Mesenchymal stem cell (in vitro differentiated cells and primary cell): ENCODE results near the gene ANGPTL2.
A peak's percentile ranks its signal among the peaks of the same experiment; 100 is the strongest.

Experiments used
- DNase-seq: peaks from one replicate; pipeline ENCODE4 v3.0.0-alpha.2; 2013
- H2AFZ ChIP-seq: one replicate; pipeline ENCODE4 v1.6.1; 2013; ENCODE audit warnings: low read depth, mild to moderate bottlenecking, control low read depth, inconsistent platforms, low read length, moderate library complexity
- H2AK5ac ChIP-seq: 2 replicates; pipeline ENCODE4 v1.6.1; 2013; ENCODE audit warnings: low read length, moderate library complexity, mild to moderate bottlenecking, inconsistent platforms; ENCODE audit not compliant: severe bottlenecking
- H2BK120ac ChIP-seq: one replicate; pipeline ENCODE4 v1.6.1; 2013; ENCODE audit warnings: low read depth, mild to moderate bottlenecking, inconsistent platforms, low read length, moderate library complexity
- H2BK12ac ChIP-seq, 2 experiments: one replicate each; pipeline ENCODE4 v1.6.1; 2013; ENCODE audit warnings: inconsistent platforms in 2 of 2, low read length in 2 of 2, mild to moderate bottlenecking in 2 of 2, moderate library complexity in 2 of 2, control low read depth in 1 of 2
- H2BK15ac ChIP-seq: one replicate; pipeline ENCODE4 v1.6.1; 2013; ENCODE audit warnings: mild to moderate bottlenecking, low read depth, inconsistent platforms; ENCODE audit not compliant: poor library complexity, severe bottlenecking
- H2BK5ac ChIP-seq: 2 replicates; pipeline ENCODE4 v1.6.1; 2013; ENCODE audit warnings: low read depth, mild to moderate bottlenecking, low read length, control low read depth, inconsistent platforms; ENCODE audit not compliant: poor library complexity, severe bottlenecking
- H3K14ac ChIP-seq, 2 experiments: one replicate each; pipeline ENCODE4 v1.6.1; 2013; ENCODE audit warnings: inconsistent platforms in 2 of 2, low read length in 2 of 2, control low read depth in 1 of 2, mild to moderate bottlenecking in 1 of 2, moderate library complexity in 1 of 2
- H3K18ac ChIP-seq, 2 experiments: one replicate each; pipeline ENCODE4 v1.6.1; 2013; ENCODE audit warnings: inconsistent platforms in 2 of 2, low read length in 2 of 2, control low read depth in 1 of 2, low read depth in 1 of 2, mild to moderate bottlenecking in 1 of 2
- H3K23ac ChIP-seq, 2 experiments: one replicate each; pipeline ENCODE4 v1.6.1; 2013; ENCODE audit warnings: inconsistent platforms in 2 of 2, low read length in 2 of 2, mild to moderate bottlenecking in 2 of 2, moderate library complexity in 2 of 2, control low read depth in 1 of 2
- H3K27ac ChIP-seq: 2 replicates; pipeline ENCODE4 v1.5.1; 2013; ENCODE audit warnings: mild to moderate bottlenecking, moderate library complexity, low read length, control low read depth, inconsistent platforms; ENCODE audit not compliant: poor library complexity, severe bottlenecking
- H3K27me3 ChIP-seq, 2 experiments: 2 replicates each; pipeline versions ENCODE4 v1.6.1 to v1.7.0; 2013; ENCODE audit warnings: low read length in 2 of 2, mild to moderate bottlenecking in 2 of 2, moderate library complexity in 2 of 2, control low read depth in 1 of 2, inconsistent platforms in 1 of 2; ENCODE audit not compliant: control insufficient read depth in 1 of 2, insufficient read depth in 1 of 2
- H3K36me3 ChIP-seq, 2 experiments: 2 replicates each; pipeline versions ENCODE4 v1.6.1 to v1.7.0; 2013; ENCODE audit warnings: low read length in 2 of 2, control low read depth in 1 of 2, inconsistent platforms in 1 of 2, low read depth in 1 of 2, mild to moderate bottlenecking in 1 of 2; ENCODE audit not compliant: insufficient read depth in 2 of 2, control insufficient read depth in 1 of 2
- H3K4ac ChIP-seq, 2 experiments: one replicate each; pipeline ENCODE4 v1.6.1; 2013; ENCODE audit warnings: inconsistent platforms in 2 of 2, low read length in 2 of 2, mild to moderate bottlenecking in 2 of 2, moderate library complexity in 2 of 2, control low read depth in 1 of 2, low read depth in 1 of 2
- H3K4me1 ChIP-seq: 2 replicates; pipeline ENCODE4 v1.6.1; 2013; ENCODE audit warnings: low read depth, low read length, control low read depth; ENCODE audit not compliant: control insufficient read depth, insufficient read depth
- H3K4me2 ChIP-seq: 2 replicates; pipeline ENCODE4 v1.6.1; 2013; ENCODE audit warnings: low read length, mild to moderate bottlenecking, inconsistent platforms; ENCODE audit not compliant: poor library complexity, severe bottlenecking
- H3K4me3 ChIP-seq, 2 experiments: 2 replicates each; pipeline versions ENCODE4 v1.5.1 to v1.7.0; 2013; ENCODE audit warnings: low read length in 2 of 2, mild to moderate bottlenecking in 2 of 2, control low read depth in 1 of 2, low read depth in 1 of 2; ENCODE audit not compliant: insufficient read depth in 1 of 2
- H3K79me1 ChIP-seq: replicated peaks from 2 replicates; pipeline ENCODE4 v1.6.1; 2013; ENCODE audit warnings: mild to moderate bottlenecking, control low read depth, low read length, inconsistent platforms; ENCODE audit not compliant: poor library complexity, severe bottlenecking
- H3K9ac ChIP-seq: 2 replicates; pipeline ENCODE4 v1.7.0; 2013; ENCODE audit warnings: mild to moderate bottlenecking, low read length, moderate library complexity
- H3K9me3 ChIP-seq: 2 replicates; pipeline ENCODE4 v1.7.0; 2013; ENCODE audit warnings: mild to moderate bottlenecking, low read length; ENCODE audit not compliant: control insufficient read depth
- H4K8ac ChIP-seq: one replicate; pipeline ENCODE4 v1.6.1; 2013; ENCODE audit warnings: inconsistent platforms, mild to moderate bottlenecking, low read length, moderate library complexity
- H4K91ac ChIP-seq: one replicate; pipeline ENCODE4 v1.6.1; 2013; ENCODE audit warnings: mild to moderate bottlenecking, low read length, inconsistent platforms
- WGBS: methylation state at CpG from one replicate; pipeline ENCODE4 v1.1.7; 2013; ENCODE audit warnings: mixed read lengths; 5-methylcytosine and 5-hydroxymethylcytosine counted together

ANGPTL2 gene

GRCh38 chr9:127099664-127100063, 22.8 kb downstream of the ANGPTL2 start:
- H2BK12ac ChIP-seq: no peak overlapping the region
- H2BK120ac ChIP-seq: no peak overlapping the region
- H3K36me3 ChIP-seq: peaks cover 0 to 97% of the 10 kb centered on the region in 2 experiments
- no peak overlapping the region for H3K27ac ChIP-seq
- H2AK5ac ChIP-seq: no peak overlapping the region
- no peak for DNase-seq
- H3K79me1 ChIP-seq: no peaks in the 10 kb centered on the region
- H3K4me1 ChIP-seq: no peaks in the 10 kb centered on the region
- no peak overlapping the region for H3K4me3 ChIP-seq
- no peak overlapping the region for H3K4ac ChIP-seq
- H3K9me3 ChIP-seq: no peaks in the 10 kb centered on the region
- no peak overlapping the region for H4K91ac ChIP-seq
- peaks cover 0 to 25% of the 10 kb centered on the region in 2 experiments for H3K27me3 ChIP-seq
- no peak overlapping the region for H3K23ac ChIP-seq
- no peak overlapping the region for H3K9ac ChIP-seq
- H3K18ac ChIP-seq: no peak overlapping the region
- no peak overlapping the region for H2AFZ ChIP-seq
- no peak overlapping the region for H4K8ac ChIP-seq
- no peak overlapping the region for H3K14ac ChIP-seq
- no peak overlapping the region for H2BK15ac ChIP-seq
- H2BK5ac ChIP-seq: no peak overlapping the region
- H3K4me2 ChIP-seq: no peak overlapping the region
- WGBS: 91% methylated on average over 3 of the region's 3 CpGs

- H3K14ac ChIP-seq: no peak overlapping the region
- H3K4me2 ChIP-seq: no peak overlapping the region
- no peak overlapping the region for H2BK12ac ChIP-seq
- no peak overlapping the region for H3K27ac ChIP-seq
- H3K27me3 ChIP-seq: peaks cover 0 to 31% of the 10 kb centered on the region in 2 experiments
- H2BK15ac ChIP-seq: no peak overlapping the region
- no peak overlapping the region for H3K23ac ChIP-seq
- H3K4me3 ChIP-seq: no peak overlapping the region
- no peaks in the 10 kb centered on the region for H3K79me1 ChIP-seq
- H2AK5ac ChIP-seq: no peak overlapping the region
- peaks cover 0 to 97% of the 10 kb centered on the region in 2 experiments for H3K36me3 ChIP-seq
- 75% methylated on average over 5 of the region's 7 CpGs for WGBS
- peak overlapping the region in 1 of 2 experiments; percentile 50 for H3K18ac ChIP-seq
- H3K4me1 ChIP-seq: no peaks in the 10 kb centered on the region
- H2BK5ac ChIP-seq: no peak overlapping the region
- H2AFZ ChIP-seq: no peak overlapping the region
- DNase-seq: no peak
- no peak overlapping the region for H3K4ac ChIP-seq
- H4K8ac ChIP-seq: no peak overlapping the region
- no peaks in the 10 kb centered on the region for H3K9me3 ChIP-seq
- no peak overlapping the region for H4K91ac ChIP-seq
- H3K9ac ChIP-seq: peak overlapping the region; percentile 60
- H2BK120ac ChIP-seq: no peak overlapping the region
Observed at GRCh38 chr9:127098916-127099553, 23.4 kb downstream of the ANGPTL2 start.

- Histone ChIP-seq H2BK120ac (no peak overlapping the region), H2BK15ac (no peak overlapping the region), H3K18ac (no peak overlapping the region), H2AK5ac (no peak overlapping the region), H3K14ac (no peak overlapping the region), H3K4ac (no peak overlapping the region), H3K4me3 (no peak overlapping the region), H3K79me1 (no peaks in the 10 kb centered on the region), H3K9ac (no peak overlapping the region), H2AFZ (no peak overlapping the region), H3K9me3 (no peaks in the 10 kb centered on the region), H3K27ac (no peak overlapping the region), H3K27me3 (peaks cover 0 to 45% of the 10 kb centered on the region in 2 experiments), H4K91ac (no peak overlapping the region), H2BK5ac (no peak overlapping the region), H3K36me3 (peaks cover 0 to 97% of the 10 kb centered on the region in 2 experiments), H3K4me1 (peaks cover 3% of the 10 kb centered on the region), H4K8ac (no peak overlapping the region), H2BK12ac (no peak overlapping the region), H3K23ac (no peak overlapping the region), H3K4me2 (no peak overlapping the region)
- 83% methylated on average over 4 of the region's 5 CpGs for WGBS
- DNase-seq: no peak
Observed at GRCh38 chr9:127097683-127098082, 24.8 kb downstream of the ANGPTL2 start.

- H2BK12ac ChIP-seq: no peak overlapping the region
- WGBS: 92% methylated on average over 12 of the region's 13 CpGs
- peaks cover 6% of the 10 kb centered on the region for H3K4me1 ChIP-seq
- no peak overlapping the region for H2BK5ac ChIP-seq
- no peak overlapping the region for H4K8ac ChIP-seq
- H4K91ac ChIP-seq: no peak overlapping the region
- H3K79me1 ChIP-seq: no peaks in the 10 kb centered on the region
- H3K27me3 ChIP-seq: peaks cover 0 to 46% of the 10 kb centered on the region in 2 experiments
- H3K9ac ChIP-seq: no peak overlapping the region
- no peak overlapping the region for H2AFZ ChIP-seq
- H3K14ac ChIP-seq: no peak overlapping the region
- H3K23ac ChIP-seq: no peak overlapping the region
- peak overlapping the region in 1 of 2 experiments; percentile 8 for H3K4me3 ChIP-seq
- H3K4ac ChIP-seq: no peak overlapping the region
- no peaks in the 10 kb centered on the region for H3K9me3 ChIP-seq
- H2AK5ac ChIP-seq: no peak overlapping the region
- H3K36me3 ChIP-seq: peaks cover 0 to 98% of the 10 kb centered on the region in 2 experiments
- no peak overlapping the region for H3K27ac ChIP-seq
- no peak overlapping the region for H3K18ac ChIP-seq
- H3K4me2 ChIP-seq: no peak overlapping the region
- no peak overlapping the region for H2BK120ac ChIP-seq
- DNase-seq: no peak
- H2BK15ac ChIP-seq: no peak overlapping the region
Observed at GRCh38 chr9:127096208-127096607, 26.2 kb downstream of the ANGPTL2 start.
